GM19468 (cell line): ENCODE data around the gene WDR91.
"Not testable (repeated sequence)": the region's sequence is repeated elsewhere in the genome, so short reads cannot be mapped to it uniquely, and the experiment has no call there.

Experiments
- ATAC-seq: cut with Tn5 transposase; IDR thresholded peaks from one replicate; pipeline ENCODE4 v1.9.1; 2021; ENCODE audit warnings: mild to moderate bottlenecking, moderate library complexity, moderate number of reproducible peaks; ENCODE audit not compliant: unreplicated experiment; ENCODE audit errors: extremely low read depth

WDR91 gene

GRCh38 chr7:135234727-135235126 is 23.4 kb upstream of the WDR91 start:
- no peak for ATAC-seq

DNA sequence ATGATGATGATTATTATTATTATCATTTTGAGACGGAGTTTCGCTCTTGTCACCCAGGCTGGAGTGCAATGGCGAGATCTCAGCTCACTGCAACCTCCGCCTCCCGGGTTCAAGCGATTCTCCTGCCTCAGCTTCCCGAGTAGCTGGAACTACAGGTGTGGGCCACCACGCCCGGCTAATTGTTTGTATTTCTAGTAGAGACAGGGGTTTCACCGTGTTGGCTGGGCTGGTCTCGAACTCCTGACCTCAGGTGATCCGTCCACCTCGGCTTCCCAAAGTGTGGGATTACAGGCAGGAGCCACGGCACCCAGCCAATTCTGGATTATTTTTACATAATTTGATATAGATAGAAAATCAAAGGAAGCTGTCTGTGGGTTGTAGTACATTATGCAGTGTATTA is 22.8 kb upstream of the WDR91 start:
- ATAC-seq = not testable (repeated sequence)

GRCh38 chr7:135233570-135233969 is 22.2 kb upstream of the WDR91 start, which contains the start of gene STRA8:
STRA8 (plus strand) TSS chr7:135233838; CDS start chr7:135240525, 6,687 bp downstream.
- ATAC-seq = no peak

GRCh38 chr7:135232720-135233119 is 21.4 kb upstream of the WDR91 start:
- no peak for ATAC-seq

DNA sequence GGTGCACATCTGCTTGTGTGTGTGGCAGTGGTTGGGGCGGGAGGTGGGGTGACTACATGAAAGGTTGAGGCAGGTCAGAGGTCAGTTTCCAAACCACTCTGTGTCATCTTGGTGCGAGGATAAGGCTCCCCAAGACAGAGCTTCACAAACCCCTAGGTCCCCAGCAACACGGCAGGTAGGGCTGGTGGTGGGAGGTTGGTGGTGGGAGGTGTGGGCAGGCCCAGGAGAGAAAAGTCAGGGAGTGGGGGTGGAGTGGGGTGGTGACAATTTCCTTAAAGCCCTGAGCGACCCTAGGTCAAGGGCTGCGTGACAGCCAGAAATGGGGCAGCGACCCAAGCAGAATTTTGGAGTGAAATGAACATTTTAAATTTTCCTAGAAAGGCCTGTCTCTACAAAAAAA is 20.8 kb upstream of the WDR91 start:
- ATAC-seq = no peak

GRCh38 chr7:135231686-135232085 is 20.4 kb upstream of the WDR91 start:
- ATAC-seq = no peak

GRCh38 chr7:135224027-135224426 is 12.7 kb upstream of the WDR91 start:
- ATAC-seq = no peak

DNA sequence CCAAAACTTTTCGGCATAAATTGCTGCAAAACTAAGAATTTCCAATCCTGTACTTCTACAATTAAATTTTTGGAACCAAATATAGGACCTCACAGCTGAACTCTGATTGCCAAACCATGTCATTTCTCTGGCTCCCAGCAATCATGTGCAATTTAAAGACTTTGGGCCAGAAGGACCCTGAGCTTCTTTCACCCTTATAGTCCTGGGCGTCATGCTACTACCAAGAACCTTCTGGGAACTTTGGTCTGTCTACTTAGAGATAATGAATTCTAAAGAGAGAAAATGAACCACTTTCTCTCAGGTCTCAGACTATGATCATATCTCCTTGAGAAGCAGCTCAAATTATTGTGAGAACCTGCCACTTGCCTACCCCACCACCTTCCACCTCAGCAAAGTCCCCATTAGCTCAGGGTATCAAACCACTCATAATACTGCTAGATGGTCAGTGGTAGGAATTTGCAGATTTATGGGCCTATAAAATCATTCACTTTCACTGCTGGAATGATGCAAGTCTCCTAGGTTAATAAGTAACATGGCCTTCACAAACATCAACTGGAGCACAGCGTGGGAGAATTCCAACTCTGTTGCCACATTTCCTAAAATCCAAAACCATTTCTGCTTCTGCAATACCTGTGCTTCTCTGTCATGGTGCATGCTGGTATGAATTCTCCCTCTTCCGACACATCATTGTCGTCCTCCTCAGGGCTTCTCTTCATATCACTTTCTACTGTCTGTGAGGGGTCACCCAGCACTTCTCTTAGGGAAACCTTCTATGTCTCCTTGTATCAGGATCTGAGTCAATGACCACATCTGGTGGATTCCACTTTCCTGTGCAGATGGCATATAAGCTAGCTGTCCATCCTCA is 6.6 kb upstream of the WDR91 start:
- no peak for ATAC-seq

DNA sequence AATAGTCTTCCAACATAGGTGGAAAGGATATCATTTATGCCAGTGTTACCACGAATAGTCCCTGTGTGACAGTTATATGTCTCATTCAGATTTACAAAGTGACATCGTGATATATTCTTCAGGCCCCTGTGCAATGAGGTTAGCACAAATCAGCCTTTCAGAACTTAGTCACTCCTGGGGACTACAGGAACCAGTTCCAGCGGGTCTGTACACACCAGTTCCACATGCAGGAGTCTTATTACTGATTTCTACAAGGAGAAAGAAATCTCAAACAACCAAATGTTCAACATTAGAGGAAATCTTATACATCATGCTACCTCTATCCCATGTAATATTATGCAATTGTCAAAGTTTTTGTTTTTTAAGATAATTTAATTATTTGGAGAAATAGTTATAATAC is 4.4 kb upstream of the WDR91 start:
- no peak for ATAC-seq

DNA sequence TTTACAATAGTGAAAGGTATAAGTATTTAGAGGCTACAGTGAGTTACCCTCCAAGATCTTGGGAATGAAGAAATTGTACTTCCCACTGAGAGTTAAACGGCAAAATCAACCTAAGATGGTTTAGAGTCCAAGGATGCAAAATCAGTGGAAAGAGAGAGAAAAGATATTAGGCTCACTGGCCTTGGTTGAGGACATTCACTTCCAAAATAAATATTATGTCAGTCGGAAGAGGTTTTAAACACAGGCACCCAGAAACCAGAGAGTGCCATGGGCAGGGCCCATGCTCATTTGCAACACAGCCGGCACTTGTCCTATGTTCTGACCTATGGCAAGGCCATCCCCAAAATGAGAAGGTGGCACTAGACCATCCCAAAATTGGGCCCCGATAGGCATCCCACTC is 3.9 kb upstream of the WDR91 start:
- no peak for ATAC-seq

GRCh38 chr7:135213831-135214230 is 2.5 kb upstream of the WDR91 start:
- ATAC-seq = no peak

DNA sequence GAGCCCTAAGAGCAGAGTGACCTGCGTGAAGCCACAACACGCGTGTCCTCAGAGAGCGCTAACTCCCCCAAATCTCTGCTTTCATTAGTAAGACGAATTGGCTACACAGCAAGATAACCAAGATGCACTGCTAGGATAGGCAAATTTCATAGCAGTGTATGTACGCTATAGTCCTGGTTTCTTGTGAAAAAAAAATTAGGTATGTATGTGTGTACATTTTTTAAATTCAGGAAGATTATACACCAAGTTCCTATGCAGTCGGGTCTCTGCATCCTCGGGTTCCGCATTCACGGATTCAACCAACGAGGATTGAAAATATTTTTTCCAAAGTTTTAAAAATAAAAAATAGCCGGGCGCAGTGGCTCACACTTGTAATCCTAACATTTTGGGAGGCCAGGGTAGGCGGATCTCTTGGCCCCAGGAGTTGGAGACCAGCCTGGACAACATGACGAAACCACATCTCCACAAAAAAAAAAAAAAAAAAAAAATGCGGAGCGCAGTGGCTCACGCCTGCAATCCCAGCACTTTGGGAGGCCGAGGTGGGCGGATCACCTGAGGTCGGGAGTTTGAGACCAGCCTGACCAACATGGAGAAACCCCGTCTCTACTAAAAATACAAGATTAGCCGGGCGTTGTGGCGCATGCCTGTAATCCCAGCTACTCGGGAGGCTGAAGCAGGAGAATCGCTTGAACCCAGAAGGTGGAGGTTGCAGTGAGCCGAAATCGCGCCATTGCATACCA is 790 bp upstream of the WDR91 start:
- ATAC-seq = not testable (repeated sequence)

DNA sequence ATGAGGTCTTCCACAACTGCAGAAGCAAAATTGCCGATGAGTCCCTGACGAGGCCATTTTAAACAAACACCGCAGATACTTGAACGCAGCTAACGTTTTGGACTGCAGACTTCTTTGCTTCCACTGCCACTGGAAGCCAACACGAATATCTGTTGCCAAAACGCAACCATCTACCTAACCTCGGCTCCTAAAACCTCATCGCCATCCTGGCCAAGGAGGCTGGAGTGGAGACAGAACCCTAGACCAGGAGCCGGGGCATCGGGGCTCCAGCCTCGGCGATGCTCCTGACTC is 493 bp downstream of the WDR91 start:
- no peak for ATAC-seq

DNA sequence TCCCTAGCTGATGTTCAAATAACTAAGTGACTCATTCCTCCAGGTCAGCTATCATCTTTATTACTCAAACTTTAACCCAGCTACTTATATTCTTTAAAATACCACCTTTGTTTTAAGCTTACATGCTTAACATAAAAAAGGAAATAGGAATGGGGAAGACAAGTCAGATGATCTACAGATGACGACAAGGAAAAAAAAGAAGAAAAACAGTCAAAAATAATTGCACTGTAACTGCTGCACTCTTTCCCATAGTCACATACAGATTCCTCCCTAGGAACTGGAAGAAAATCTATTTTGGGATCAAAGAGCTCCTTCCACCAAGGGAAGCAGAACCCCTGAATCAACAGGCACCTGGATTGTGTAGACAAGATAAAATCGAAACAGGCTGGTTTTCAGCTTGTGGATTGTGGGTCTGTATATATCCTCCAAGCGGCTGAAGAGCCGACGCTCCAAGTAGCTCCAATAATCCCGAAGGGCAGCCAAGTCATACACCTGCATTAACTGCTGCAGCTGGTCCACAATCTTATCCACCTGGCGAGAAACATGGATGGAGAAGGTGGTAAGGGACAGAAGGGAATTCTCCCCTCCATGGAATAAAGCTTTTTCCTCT is 2.0 kb downstream of the WDR91 start:
- no peak for ATAC-seq

DNA sequence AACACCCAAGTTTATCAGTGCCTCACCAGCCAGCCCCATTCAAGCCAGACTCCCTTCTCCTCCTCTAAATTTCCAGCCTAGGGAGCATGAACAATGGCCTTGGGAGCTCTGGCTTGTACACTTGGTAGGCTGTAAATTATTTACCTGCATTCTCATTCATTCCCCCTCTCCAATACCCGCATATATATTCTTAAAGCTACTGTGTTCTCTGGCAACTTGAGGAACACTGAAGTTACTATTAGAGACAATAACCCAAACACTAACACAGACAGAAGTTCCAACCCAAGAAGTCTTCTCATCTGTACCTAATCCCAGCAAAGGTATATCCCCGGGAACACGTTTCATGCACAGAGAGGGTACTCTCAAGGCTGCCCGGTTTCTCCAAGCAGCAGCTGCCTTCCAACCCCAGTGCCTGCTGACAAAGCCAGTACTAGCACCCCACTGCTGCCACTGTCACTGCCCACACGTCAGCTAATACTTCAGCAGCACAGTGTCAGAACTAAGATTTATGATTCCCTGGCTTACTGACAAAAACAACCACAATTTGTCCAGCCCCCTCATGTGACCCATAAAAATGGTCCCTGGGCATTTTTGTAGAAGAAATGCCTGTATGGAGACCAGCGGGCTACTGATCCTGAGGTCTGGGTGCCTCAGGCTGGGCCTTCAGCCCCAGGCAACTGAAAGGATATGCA is 3.1 kb downstream of the WDR91 start:
- ATAC-seq = no peak

DNA sequence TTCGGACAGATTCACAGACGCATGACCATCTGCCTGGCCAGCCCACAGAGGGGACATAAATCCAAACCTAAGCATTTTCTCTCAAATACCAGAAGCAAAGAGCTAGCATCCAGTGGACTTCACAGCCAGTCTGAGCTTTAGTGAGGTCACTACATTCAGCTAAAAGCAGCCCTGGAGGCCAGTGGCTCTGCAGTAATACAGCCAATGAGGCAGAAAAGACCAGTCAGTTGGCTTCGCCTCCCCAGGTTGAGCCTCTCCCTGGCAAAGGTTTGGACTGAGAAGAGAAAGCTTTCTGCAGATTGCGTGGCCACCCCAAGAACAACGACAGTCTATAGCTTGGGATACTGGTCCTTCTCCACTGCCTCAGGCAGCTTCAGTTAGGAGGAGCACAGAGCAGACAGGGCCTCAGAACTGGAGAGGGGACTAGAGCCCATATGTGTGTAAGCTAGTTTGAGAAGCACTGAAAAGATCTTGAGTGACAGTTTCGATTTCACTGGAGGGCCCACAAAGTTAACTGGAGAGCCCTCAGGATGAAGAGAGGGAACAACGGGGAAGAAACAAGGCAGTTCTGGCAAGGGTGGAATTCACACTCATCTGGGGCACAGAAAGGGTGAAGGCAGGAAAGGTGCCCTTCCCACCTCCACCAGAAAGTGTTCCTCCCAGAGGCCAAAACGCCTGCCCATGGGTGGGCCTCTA is 3.8 kb downstream of the WDR91 start:
- ATAC-seq = no peak

- ATAC-seq = peak; percentile 7
These were observed 4.4 kb downstream of the WDR91 start for GRCh38 chr7:135206941-135207391.

DNA sequence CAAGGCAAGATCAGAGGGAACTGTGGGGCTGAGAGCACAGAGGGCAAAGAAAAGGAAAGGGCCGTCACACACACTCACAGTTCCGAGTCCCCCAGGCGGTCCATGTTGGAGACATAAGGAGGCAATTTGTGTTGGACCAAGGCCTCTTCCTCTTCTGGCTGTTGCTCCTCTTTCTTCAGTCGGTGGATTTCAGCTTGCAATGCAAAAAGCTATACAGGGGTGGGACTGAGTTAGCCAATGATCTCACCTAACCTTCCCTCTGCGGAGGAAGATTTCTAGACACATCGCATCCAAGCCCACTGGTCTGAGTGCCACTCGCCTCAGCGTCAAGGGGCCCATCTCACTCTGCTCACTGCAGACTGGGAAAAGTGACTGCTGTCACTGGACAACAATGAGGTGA is 5.5 kb downstream of the WDR91 start:
- ATAC-seq = no peak

DNA sequence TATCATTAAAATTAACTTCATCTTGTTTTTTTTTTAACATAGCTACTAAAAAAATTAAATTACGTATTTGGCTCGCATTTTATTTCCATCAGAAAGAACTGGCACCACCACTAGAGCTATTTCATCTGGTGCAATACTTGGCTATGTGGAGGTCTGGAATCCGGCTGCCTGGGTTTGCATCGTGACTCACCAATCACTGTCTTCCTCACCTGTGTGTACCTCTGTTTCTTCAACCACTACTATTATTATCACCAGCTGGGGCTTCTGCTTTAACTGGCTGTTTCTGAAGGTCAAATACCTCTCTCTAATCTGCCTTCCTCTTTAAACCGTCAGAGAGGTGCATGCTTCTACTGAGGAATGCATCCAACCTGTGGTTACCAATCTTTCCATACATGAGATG is 6.5 kb downstream of the WDR91 start:
- no peak for ATAC-seq

GRCh38 chr7:135204341-135204749 is 7.0 kb downstream of the WDR91 start:
- no peak for ATAC-seq
